Cardiac fibroblast (primary cell): ENCODE measurements around the gene ZNF444.

Source experiments
- DNase-seq, 2 donors: peaks; one replicate each; pipeline versions ENCODE4 v3.0.0 to v3.0.0-alpha.2; 2010; ENCODE audit warnings: low read depth in 2 of 2
- H3K4me3 ChIP-seq, 2 donors: replicated peaks in 1 of 2; 1 replicate in 1 of 2; 2 replicates in 1 of 2; pipeline ENCODE4 v1.5.1; 2011; ENCODE audit warnings: low read depth in 2 of 2, low read length in 2 of 2, mild to moderate bottlenecking in 2 of 2, moderate library complexity in 1 of 2
- CTCF ChIP-seq: IDR thresholded peaks from one replicate; pipeline ENCODE4 v1.5.1; 2011; ENCODE audit warnings: low read depth, mild to moderate bottlenecking, low read length, inconsistent platforms

The ZNF444 gene

GRCh38 chr19:56153507-56153906 is 12.4 kb downstream of the ZNF444 start:
- no peak for TF ChIP-seq CTCF

GRCh38 chr19:56155124-56155687 is 14.1 kb downstream of the ZNF444 start:
- no peak overlapping the region for H3K4me3 ChIP-seq
- DNase-seq = no peak
- TF ChIP-seq CTCF = peak; percentile 54

More at GRCh38 chr19:56153507-56153906, 12.4 kb downstream of the ZNF444 start:
- DNase-seq = no peak
- no peak overlapping the region for H3K4me3 ChIP-seq

- TF ChIP-seq CTCF = no peak
- H3K4me3 ChIP-seq = no peak overlapping the region
- no peak for DNase-seq
Measured at GRCh38 chr19:56156768-56157167, 15.7 kb downstream of the ZNF444 start.

GRCh38 chr19:56158170-56158757 is 17.2 kb downstream of the ZNF444 start:
- no peak for TF ChIP-seq CTCF
- DNase-seq = no peak
- H3K4me3 ChIP-seq = no peak overlapping the region

- TF ChIP-seq CTCF = no peak
- no peak for DNase-seq
- no peak overlapping the region for H3K4me3 ChIP-seq
Measured at GRCh38 chr19:56159009-56159559, 18.0 kb downstream of the ZNF444 start.

- DNase-seq = no peak
- H3K4me3 ChIP-seq = no peak overlapping the region
- TF ChIP-seq CTCF = no peak
Measured at GRCh38 chr19:56159622-56160271, 18.7 kb downstream of the ZNF444 start.
